ENCODE data around the gene NFIC. TPM values are rescaled to one million over a fixed set of nuclear protein-coding genes. Genes with fewer than 3 reads are reported as not detected.
"Not testable (repeated sequence)": the region's sequence is repeated elsewhere in the genome, so short reads cannot be mapped to it uniquely, and the experiment has no call there.

NFIC gene
- total RNA-seq, 1 donor = 17.3 TPM

DNA sequence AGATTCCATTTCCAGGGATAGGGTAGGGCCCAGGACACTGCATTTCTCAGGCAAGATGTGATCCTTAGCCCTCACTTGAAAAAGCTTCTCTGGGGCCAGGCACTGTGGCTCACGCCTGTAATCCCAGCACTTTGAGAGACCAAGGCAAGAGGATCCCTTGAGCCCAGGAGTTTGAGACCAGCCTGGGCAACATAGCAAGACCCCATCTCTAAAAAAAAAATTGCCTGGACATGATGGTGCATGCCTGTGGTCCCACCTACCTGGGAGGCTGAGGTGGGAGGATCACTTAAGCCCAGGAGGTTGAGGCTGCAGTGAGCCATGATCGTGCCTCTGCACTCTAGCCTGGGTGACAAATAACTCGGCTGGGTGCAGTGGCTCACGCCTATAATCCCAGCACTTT is 80.3 kb downstream of the NFIC start:
- H3K27me3 ChIP-seq (ENCODE audit: insufficient read depth, low read length); H3K4me1 ChIP-seq (ENCODE audit: insufficient read depth, low read length); H3K4me3 ChIP-seq (ENCODE audit: low read length): not testable (repeated sequence)

GRCh38 chr19:3448616-3449334 is 82.4 kb downstream of the NFIC start:
- H3K9me3 ChIP-seq (ENCODE audit: low read depth, low read length) = no peaks in the 10 kb centered on the region
- H3K4me1 ChIP-seq (ENCODE audit: insufficient read depth, low read length) = no peaks in the 10 kb centered on the region
- H3K27me3 ChIP-seq (ENCODE audit: insufficient read depth, low read length) = no peaks in the 10 kb centered on the region
- no peak overlapping the region for H3K4me3 ChIP-seq (ENCODE audit: low read length)

More for the DNA sequence above, 80.3 kb downstream of the NFIC start:
- not testable (repeated sequence) for H3K9me3 ChIP-seq (ENCODE audit: low read depth, low read length)

- Histone ChIP-seq H3K4me1 (ENCODE audit: insufficient read depth, low read length) (no peaks in the 10 kb centered on the region), H3K27me3 (ENCODE audit: insufficient read depth, low read length) (no peaks in the 10 kb centered on the region), H3K4me3 (ENCODE audit: low read length) (no peak overlapping the region), H3K9me3 (ENCODE audit: low read depth, low read length) (no peaks in the 10 kb centered on the region)
Observed at GRCh38 chr19:3450796-3451411, 84.5 kb downstream of the NFIC start.

GRCh38 chr19:3451451-3451866 is 85.1 kb downstream of the NFIC start:
- Histone ChIP-seq H3K4me3 (ENCODE audit: low read length) (no peak overlapping the region), H3K27me3 (ENCODE audit: insufficient read depth, low read length) (no peaks in the 10 kb centered on the region), H3K9me3 (ENCODE audit: low read depth, low read length) (no peaks in the 10 kb centered on the region), H3K4me1 (ENCODE audit: insufficient read depth, low read length) (no peaks in the 10 kb centered on the region)

DNA sequence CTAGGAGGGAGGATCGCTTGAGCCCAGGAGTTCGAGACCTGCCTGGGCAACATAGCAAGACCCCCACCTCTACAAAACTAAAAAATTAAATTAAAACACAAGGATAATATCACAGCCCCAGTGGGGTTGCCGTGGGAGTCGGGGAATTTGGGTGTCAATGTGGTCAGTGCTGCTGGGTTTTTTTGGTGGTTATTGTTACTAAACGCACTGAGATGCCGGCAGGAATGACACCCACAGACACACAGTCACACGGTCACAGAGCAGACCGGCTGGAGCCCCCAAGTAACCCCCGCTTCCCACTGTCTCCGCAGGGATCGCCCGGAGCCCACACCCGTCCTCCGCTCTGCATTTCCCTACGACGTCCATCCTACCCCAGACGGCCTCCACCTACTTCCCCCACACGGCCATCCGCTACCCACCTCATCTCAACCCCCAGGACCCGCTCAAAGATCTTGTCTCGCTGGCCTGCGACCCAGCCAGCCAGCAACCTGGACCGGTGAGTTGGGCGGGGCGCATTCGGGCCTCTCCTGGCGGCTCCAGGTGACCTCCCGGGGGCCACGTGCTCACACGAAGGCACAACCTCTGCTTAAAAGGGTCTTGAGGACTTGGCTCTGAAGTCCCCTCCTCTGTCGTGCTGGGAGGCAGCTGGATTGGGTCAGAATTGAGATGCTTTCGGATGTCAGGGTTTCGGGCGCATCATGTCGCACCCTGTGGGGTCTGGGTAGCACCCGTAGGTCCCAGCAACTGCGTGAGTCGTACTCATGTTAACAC is 86.0 kb downstream of the NFIC start:
- Histone ChIP-seq H3K4me1 (ENCODE audit: insufficient read depth, low read length) (no peaks in the 10 kb centered on the region), H3K27me3 (ENCODE audit: insufficient read depth, low read length) (no peaks in the 10 kb centered on the region), H3K9me3 (ENCODE audit: low read depth, low read length) (no peaks in the 10 kb centered on the region), H3K4me3 (ENCODE audit: low read length) (no peak overlapping the region)

DNA sequence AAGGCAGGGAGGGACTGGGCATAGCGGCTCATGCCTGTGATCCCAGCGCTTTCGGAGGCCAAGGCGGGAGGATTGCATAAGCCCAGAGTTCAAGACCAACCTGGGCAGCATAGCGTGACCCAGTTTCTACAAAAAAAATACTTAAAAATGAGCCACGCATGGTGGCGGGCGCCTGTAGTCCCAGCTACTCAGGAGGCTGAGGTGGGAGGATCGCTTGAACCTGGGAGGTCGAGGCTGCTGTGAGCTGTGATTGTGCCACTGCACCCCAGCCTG is 86.5 kb downstream of the NFIC start:
- not testable (repeated sequence) for H3K9me3 ChIP-seq (ENCODE audit: low read depth, low read length); H3K4me3 ChIP-seq (ENCODE audit: low read length); H3K27me3 ChIP-seq (ENCODE audit: insufficient read depth, low read length); H3K4me1 ChIP-seq (ENCODE audit: insufficient read depth, low read length)

DNA sequence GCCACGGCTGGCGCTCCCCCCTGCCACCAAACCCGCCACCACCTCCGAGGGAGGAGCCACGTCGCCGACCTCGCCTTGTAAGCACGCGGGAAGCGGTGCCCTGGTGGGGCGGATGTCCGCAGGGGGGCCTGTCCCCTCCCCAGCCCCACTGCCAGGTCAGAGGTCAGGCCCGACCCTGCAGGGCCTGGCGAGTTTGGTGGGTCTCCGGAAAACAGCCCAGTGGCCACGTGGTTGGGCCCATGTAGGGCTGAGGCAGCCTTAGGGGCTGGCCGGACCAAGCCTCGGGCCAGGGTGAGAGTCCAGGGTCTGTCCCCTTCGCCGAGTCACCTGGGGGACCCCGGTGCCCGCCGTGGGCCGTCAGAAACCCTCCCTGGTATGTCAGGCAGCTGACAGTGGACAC is 87.5 kb downstream of the NFIC start:
- Histone ChIP-seq H3K4me1 (ENCODE audit: insufficient read depth, low read length) (no peaks in the 10 kb centered on the region), H3K9me3 (ENCODE audit: low read depth, low read length) (no peaks in the 10 kb centered on the region), H3K27me3 (ENCODE audit: insufficient read depth, low read length) (no peaks in the 10 kb centered on the region), H3K4me3 (ENCODE audit: low read length) (no peak overlapping the region)

GRCh38 chr19:3454656-3455392 is 88.4 kb downstream of the NFIC start:
- Histone ChIP-seq H3K4me3 (ENCODE audit: low read length) (no peak overlapping the region), H3K4me1 (ENCODE audit: insufficient read depth, low read length) (no peaks in the 10 kb centered on the region), H3K27me3 (ENCODE audit: insufficient read depth, low read length) (no peaks in the 10 kb centered on the region), H3K9me3 (ENCODE audit: low read depth, low read length) (no peaks in the 10 kb centered on the region)

GRCh38 chr19:3455393-3455955 is 89.1 kb downstream of the NFIC start:
- no peak overlapping the region for H3K4me3 ChIP-seq (ENCODE audit: low read length)
- no peaks in the 10 kb centered on the region for H3K4me1 ChIP-seq (ENCODE audit: insufficient read depth, low read length)
- H3K27me3 ChIP-seq (ENCODE audit: insufficient read depth, low read length) = no peaks in the 10 kb centered on the region
- no peaks in the 10 kb centered on the region for H3K9me3 ChIP-seq (ENCODE audit: low read depth, low read length)

GRCh38 chr19:3455960-3456601 is 89.7 kb downstream of the NFIC start:
- Histone ChIP-seq H3K27me3 (ENCODE audit: insufficient read depth, low read length) (no peaks in the 10 kb centered on the region), H3K4me1 (ENCODE audit: insufficient read depth, low read length) (no peaks in the 10 kb centered on the region), H3K9me3 (ENCODE audit: low read depth, low read length) (no peaks in the 10 kb centered on the region), H3K4me3 (ENCODE audit: low read length) (no peak overlapping the region)

DNA sequence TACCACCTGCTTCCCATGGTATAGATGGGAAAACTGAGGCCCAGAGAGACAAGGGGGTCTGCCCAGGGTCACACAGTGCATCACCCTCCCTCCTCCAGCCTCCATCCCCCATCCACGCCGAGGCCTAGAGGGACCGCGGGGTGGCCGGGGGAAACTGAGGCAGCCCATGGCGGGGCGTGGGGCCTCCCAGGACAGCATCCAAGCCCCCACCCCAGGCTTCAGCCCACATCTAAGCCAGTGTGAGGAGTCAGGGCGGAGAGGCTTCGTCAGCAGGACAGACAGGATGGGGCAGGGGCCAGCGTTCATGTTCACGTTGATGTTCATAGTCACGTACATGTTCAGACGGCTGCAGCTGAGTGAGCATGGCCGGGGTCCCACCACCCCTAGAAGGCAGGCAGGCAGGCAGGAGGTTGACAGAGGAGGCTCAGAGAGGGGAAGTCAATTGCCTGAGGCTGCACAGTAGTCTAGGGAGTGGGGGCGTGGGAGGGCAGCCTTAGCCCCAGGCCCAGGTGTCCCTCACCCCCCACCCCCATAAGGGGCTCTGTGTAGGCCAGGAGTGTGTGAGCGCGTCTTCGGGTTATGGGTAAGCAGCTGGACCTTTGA is 90.6 kb downstream of the NFIC start:
- no peak overlapping the region for H3K4me3 ChIP-seq (ENCODE audit: low read length)
- no peaks in the 10 kb centered on the region for H3K9me3 ChIP-seq (ENCODE audit: low read depth, low read length)
- no peaks in the 10 kb centered on the region for H3K27me3 ChIP-seq (ENCODE audit: insufficient read depth, low read length)
- no peaks in the 10 kb centered on the region for H3K4me1 ChIP-seq (ENCODE audit: insufficient read depth, low read length)

GRCh38 chr19:3457528-3458228 is 91.3 kb downstream of the NFIC start:
- H3K4me3 ChIP-seq (ENCODE audit: low read length) = no peak overlapping the region
- H3K4me1 ChIP-seq (ENCODE audit: insufficient read depth, low read length) = no peaks in the 10 kb centered on the region
- H3K27me3 ChIP-seq (ENCODE audit: insufficient read depth, low read length) = no peaks in the 10 kb centered on the region
- H3K9me3 ChIP-seq (ENCODE audit: low read depth, low read length) = no peaks in the 10 kb centered on the region

- Histone ChIP-seq H3K27me3 (ENCODE audit: insufficient read depth, low read length) (no peaks in the 10 kb centered on the region), H3K4me3 (ENCODE audit: low read length) (no peak overlapping the region), H3K9me3 (ENCODE audit: low read depth, low read length) (no peaks in the 10 kb centered on the region), H3K4me1 (ENCODE audit: insufficient read depth, low read length) (no peaks in the 10 kb centered on the region)
Observed at GRCh38 chr19:3458229-3459088, 92.1 kb downstream of the NFIC start.
